Measurements from ENCODE around the gene MPLKIP. TPM values are rescaled to one million over a fixed set of nuclear protein-coding genes. Genes with fewer than 3 reads are reported as not detected.

The MPLKIP gene
- total and polyA plus RNA-seq, 10 of the 15 experiments (the other 5 are each of a cell fraction or from before 2014, with no cell fraction given), result 4.6 to 78.8 (median 37.2) TPM

GRCh38 chr7:40137563-40137962 lies 3.1 kb upstream of the MPLKIP start:
- no TSS peak for BruUV-seq (replicated peaks)
- ChIA-PET SMC1A (ENCODE audit: uncharacterized antibody, unreplicated experiment) (no interaction called here), POLR2A (no interaction called here), CTCF (no interaction called here), RAD21 (ENCODE audit: unreplicated experiment) (no interaction called here)
- H2AFZ ChIP-seq (ENCODE audit: control insufficient read depth, low read depth, low read length), result no peak overlapping the region
- H3K9ac ChIP-seq (ENCODE audit: control insufficient read depth, insufficient read depth, low read length), result no peak overlapping the region
- no peak for TF ChIP-seq POU2F2 (IDR thresholded peaks at IDR 0.05; ENCODE audit: borderline replicate concordance, low read depth, low read length)
- no peak for TF ChIP-seq CREB1 (IDR thresholded peaks at IDR 0.05; ENCODE audit: low read depth)
- no peak for TF ChIP-seq ZSCAN29 (IDR thresholded peaks at IDR 0.05)
- TF ChIP-seq ZNF622 (IDR thresholded peaks at IDR 0.05), result no peak
- TF ChIP-seq NFXL1 (IDR thresholded peaks at IDR 0.05; ENCODE audit: borderline replicate concordance), result no peak
- no peak for TF ChIP-seq HCFC1 (IDR thresholded peaks at IDR 0.05; ENCODE audit: low read length)
- no peak for TF ChIP-seq YBX1 (IDR thresholded peaks at IDR 0.05)
- no peak for TF ChIP-seq STAT1 (conservative IDR thresholded peaks at IDR 0.05)
- TF ChIP-seq POLR2A (IDR thresholded peaks at IDR 0.05; ENCODE audit: low read depth, low read length), result no peak
- TF ChIP-seq NR2F1 (conservative IDR thresholded peaks at IDR 0.05), result no peak
- no peak for TF ChIP-seq RUNX3 (IDR thresholded peaks at IDR 0.05; ENCODE audit: low read length)
- no peak for TF ChIP-seq MYB (IDR thresholded peaks at IDR 0.05; ENCODE audit: borderline replicate concordance, low read depth, low read length)
- no peak for TF ChIP-seq SUZ12 (IDR thresholded peaks at IDR 0.05; ENCODE audit: unreplicated experiment)
- no peak for DNase-seq (ENCODE audit: low read depth, low spot score)
- in situ Hi-C loops (cut with MboI) (no loop called here), intact Hi-C loops (cut with micrococcal nuclease; ENCODE audit: unreplicated experiment) (no loop called here)
- no peak overlapping the region for H3K4me3 ChIP-seq
- no peak for FAIRE-seq
- peaks cover 7% of the 10 kb centered on the region for H3K4me1 ChIP-seq (ENCODE audit: control insufficient read depth, insufficient read depth, low read length)
- 71% methylated on average over 2 of the region's 2 CpGs for WGBS (ENCODE audit: insufficient coverage, insufficient replicate concordance, low lambda C conversion rate, missing lambda C conversion rate)
- H3K9me3 ChIP-seq (replicated peaks; ENCODE audit: control insufficient read depth, insufficient read depth, low read length), result no peaks in the 10 kb centered on the region; the same call in 2 of the 3 replicates
- H3K36me3 ChIP-seq (ENCODE audit: control insufficient read depth in 2 of 2, insufficient read depth in 2 of 2, low read length in 1 of 2), result no peaks in the 10 kb centered on the region
- no peaks in the 10 kb centered on the region for H4K20me1 ChIP-seq (ENCODE audit: control insufficient read depth, insufficient read depth)
- H3K79me2 ChIP-seq (ENCODE audit: control insufficient read depth, insufficient read depth, low read length), result peaks cover 19% of the 10 kb centered on the region
- no peak overlapping the region for H3K4me2 ChIP-seq (ENCODE audit: control insufficient read depth, insufficient read depth)
- H3K27me3 ChIP-seq (replicated peaks in 1 of 2; ENCODE audit: control insufficient read depth in 2 of 2, insufficient read depth in 2 of 2, low read length in 1 of 2), result no peaks in the 10 kb centered on the region; a peak in 1 of 4 replicates
- no peak for ATAC-seq
- H3K27ac ChIP-seq (ENCODE audit: control insufficient read depth, insufficient read depth), result no peak overlapping the region

Data from GM12878 (cell line).